Activated T-cell treated with anti-CD3 and anti-CD28 coated beads, Interleukin-2, amount 50 U/mL, for 24 hours (primary cell): Measurements from ENCODE around the gene ELOVL2.
"Not testable (repeated sequence)": the region's sequence is repeated elsewhere in the genome, so short reads cannot be mapped to it uniquely, and the experiment has no call there.

Source experiments
- DNase-seq: peaks from one replicate; pipeline ENCODE4 v3.0.0-alpha.2; 2020
- H3K27ac Mint-ChIP-seq: 2 replicates; pipeline ENCODE4 v1.8.0; 2020; ENCODE audit warnings: mild to moderate bottlenecking, mixed read lengths
- H3K27me3 Mint-ChIP-seq: 2 replicates; pipeline ENCODE4 v1.8.0; 2020; ENCODE audit warnings: mixed read lengths
- H3K36me3 Mint-ChIP-seq: 2 replicates; pipeline ENCODE4 v1.8.0; 2020; ENCODE audit warnings: low read depth, mixed read lengths
- H3K4me1 Mint-ChIP-seq: 2 replicates; pipeline ENCODE4 v1.8.0; 2020; ENCODE audit warnings: low read depth, mixed read lengths
- H3K4me3 Mint-ChIP-seq: 2 replicates; pipeline ENCODE4 v1.8.0; 2020; ENCODE audit warnings: mild to moderate bottlenecking, moderate library complexity, mixed read lengths
- H3K9me3 Mint-ChIP-seq: 2 replicates; pipeline ENCODE4 v1.8.0; 2020; ENCODE audit warnings: mixed read lengths

ELOVL2 gene

DNA sequence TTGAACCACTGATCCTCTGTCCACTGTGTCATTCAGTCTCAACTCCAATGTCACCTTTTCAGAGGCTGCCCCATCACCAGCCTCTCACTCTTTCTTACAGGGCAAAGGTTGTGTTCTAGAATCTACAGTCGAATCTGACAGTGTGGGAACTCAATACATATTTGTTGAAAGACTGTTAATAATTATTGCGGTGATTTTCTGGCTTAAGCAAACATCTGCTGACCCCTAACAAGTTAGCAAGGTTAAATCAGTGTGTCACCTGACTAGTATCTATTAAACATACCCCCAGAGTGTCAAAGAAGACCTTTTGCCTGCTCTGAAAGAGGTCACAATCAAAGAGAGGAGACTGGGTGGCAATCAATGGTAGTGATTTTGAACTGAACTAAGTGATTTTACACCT, 41.9 kb downstream of the ELOVL2 start:
- H3K36me3 Mint-ChIP-seq, result no peaks in the 10 kb centered on the region
- H3K9me3 Mint-ChIP-seq, result no peaks in the 10 kb centered on the region
- H3K4me1 Mint-ChIP-seq, result no peaks in the 10 kb centered on the region
- DNase-seq, result no peak
- H3K27me3 Mint-ChIP-seq, result peaks cover 9% of the 10 kb centered on the region
- H3K27ac Mint-ChIP-seq, result no peak overlapping the region
- no peak overlapping the region for H3K4me3 Mint-ChIP-seq

DNA sequence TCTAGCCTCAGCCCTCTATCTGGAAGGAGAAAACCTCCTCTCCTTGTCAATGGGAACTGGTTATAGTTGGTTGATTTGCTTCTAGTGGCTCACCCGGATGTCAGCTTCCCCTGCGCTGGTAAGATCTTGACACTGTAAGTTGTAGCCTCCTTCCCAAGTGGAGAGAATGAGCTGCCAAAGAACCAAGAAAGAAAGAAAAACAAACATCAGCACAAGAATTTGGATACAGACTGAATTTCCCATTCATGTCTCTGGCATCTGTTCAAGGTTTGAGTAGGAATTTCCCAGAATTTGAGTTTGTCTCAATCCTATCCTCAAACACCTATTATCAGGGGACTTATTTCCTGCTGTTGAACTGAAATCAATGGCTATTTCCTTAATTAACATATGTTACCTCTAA, 44.1 kb downstream of the ELOVL2 start:
- H3K9me3 Mint-ChIP-seq, result no peaks in the 10 kb centered on the region
- H3K27ac Mint-ChIP-seq, result no peak overlapping the region
- H3K27me3 Mint-ChIP-seq, result peaks cover 7% of the 10 kb centered on the region
- no peak for DNase-seq
- no peaks in the 10 kb centered on the region for H3K36me3 Mint-ChIP-seq
- H3K4me1 Mint-ChIP-seq, result no peaks in the 10 kb centered on the region
- H3K4me3 Mint-ChIP-seq, result no peak overlapping the region

DNA sequence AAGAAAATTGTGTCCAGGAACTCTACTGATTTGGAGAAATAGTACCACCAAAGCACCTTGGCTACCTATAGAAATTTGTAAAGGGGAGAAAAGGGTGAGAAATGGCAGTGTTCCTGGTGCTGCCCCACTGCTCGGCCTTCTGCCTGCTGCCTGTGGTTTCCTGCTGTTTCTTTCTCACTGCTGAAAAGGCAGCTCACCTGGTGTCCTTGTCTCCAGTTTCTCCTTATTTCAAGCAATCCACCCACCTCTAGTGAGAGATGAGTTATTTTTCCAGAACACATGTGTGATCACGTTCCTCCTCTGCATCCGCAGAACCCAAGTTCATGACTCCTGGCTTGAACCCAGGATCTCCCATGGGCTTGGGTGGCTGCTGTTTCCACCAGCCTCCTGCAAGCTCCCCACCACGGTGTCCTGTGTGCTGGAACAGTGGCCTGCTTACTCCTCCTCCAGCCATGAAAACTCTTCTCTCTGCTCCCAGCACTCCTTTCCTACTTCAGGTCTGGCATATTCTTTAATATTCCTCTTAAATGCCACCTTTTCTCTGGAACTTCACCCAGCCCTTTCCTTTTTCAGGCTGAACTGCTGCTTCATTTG, 48.9 kb downstream of the ELOVL2 start:
- no peak overlapping the region for H3K4me3 Mint-ChIP-seq
- DNase-seq, result no peak
- H3K9me3 Mint-ChIP-seq, result no peaks in the 10 kb centered on the region
- H3K27ac Mint-ChIP-seq, result no peak overlapping the region
- peaks cover 10% of the 10 kb centered on the region for H3K27me3 Mint-ChIP-seq
- H3K36me3 Mint-ChIP-seq, result no peaks in the 10 kb centered on the region
- no peaks in the 10 kb centered on the region for H3K4me1 Mint-ChIP-seq

DNA sequence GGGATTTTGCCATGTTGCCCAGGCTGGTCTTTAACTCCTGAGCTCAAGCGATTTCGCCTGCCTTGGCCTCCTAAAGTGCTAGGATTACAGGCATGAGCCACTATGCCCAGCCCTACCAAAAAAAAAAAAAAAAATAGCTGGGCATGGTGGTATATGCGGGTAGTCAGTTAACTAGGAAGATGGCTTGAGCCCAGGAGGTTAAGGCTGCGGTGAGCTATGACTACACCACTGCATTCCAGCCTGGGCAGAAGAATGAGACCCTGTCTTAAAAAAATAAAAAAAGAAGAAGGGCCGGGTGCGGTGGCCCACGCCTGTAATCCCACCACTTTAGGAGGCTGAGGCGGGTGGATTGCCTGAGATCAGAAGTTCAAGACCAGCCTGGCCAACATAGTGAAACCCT, 50.2 kb downstream of the ELOVL2 start:
- peaks cover 11% of the 10 kb centered on the region for H3K27me3 Mint-ChIP-seq
- DNase-seq, result no peak
- no peak overlapping the region for H3K27ac Mint-ChIP-seq
- H3K36me3 Mint-ChIP-seq, result no peaks in the 10 kb centered on the region
- H3K9me3 Mint-ChIP-seq, result no peaks in the 10 kb centered on the region
- H3K4me1 Mint-ChIP-seq, result no peaks in the 10 kb centered on the region
- no peak overlapping the region for H3K4me3 Mint-ChIP-seq

DNA sequence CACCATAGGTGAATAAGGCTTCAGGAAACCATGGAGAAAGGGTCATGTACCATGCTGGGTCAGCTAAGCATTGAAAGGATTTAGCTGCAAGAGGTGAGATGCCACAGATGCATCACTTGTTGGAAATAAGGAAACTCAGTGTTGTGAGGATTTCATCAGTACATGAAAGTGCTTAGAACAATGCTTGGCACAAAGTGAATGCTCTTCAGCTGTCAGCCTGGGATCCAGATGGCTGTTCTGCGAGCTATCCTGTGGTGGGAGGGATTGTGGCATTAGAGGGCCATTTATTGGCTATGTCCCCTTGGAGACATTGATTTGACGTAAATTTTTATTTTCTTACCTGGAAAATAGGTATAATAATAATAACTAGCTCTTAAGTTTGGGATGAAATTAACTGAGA, 53.0 kb downstream of the ELOVL2 start:
- no peak for DNase-seq
- Mint-ChIP-seq H3K27ac (no peak overlapping the region), H3K9me3 (no peaks in the 10 kb centered on the region), H3K4me3 (no peak overlapping the region), H3K36me3 (no peaks in the 10 kb centered on the region), H3K27me3 (peaks cover 23% of the 10 kb centered on the region), H3K4me1 (no peaks in the 10 kb centered on the region)

DNA sequence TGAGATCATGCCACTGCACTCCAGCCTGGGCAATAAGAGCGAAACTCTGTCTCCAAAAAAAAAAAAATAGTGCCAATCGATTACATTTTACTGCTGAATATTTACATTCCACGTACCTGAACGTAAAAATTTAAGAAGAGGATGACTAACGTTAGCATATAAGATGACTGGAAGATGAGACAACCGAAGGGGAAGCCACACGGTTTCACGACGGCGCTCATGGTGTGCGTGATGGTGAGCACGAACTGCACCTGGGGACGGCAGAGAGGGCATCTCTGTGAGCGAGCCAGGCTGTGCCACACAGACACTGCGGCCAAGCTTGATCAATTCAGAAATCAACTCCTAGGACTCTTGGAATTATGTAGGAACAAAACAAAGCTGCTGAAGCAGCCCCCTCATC, 54.5 kb downstream of the ELOVL2 start:
- H3K27me3 Mint-ChIP-seq, result peaks cover 23% of the 10 kb centered on the region
- H3K27ac Mint-ChIP-seq, result no peak overlapping the region
- H3K4me1 Mint-ChIP-seq, result no peaks in the 10 kb centered on the region
- H3K36me3 Mint-ChIP-seq, result no peaks in the 10 kb centered on the region
- DNase-seq, result no peak
- H3K9me3 Mint-ChIP-seq, result no peaks in the 10 kb centered on the region
- no peak overlapping the region for H3K4me3 Mint-ChIP-seq

DNA sequence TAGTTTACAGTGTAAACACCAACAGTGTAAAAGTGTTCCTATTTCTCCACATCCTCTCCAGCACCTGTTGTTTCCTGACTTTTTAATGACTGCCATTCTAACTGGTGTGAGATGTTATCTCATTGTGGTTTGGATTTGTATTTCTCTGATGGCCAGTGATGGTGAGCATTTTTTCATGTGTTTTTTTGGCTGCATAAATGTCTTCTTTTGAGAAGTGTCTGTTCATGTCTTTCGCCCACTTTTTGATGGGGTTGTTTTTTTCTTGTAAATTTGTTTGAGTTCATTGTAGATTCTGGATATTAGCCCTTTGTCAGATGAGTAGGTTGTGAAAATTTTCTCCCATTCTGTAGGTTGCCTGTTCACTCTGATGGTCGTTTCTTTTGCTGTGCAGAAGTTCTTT, 59.1 kb downstream of the ELOVL2 start:
- H3K4me1 Mint-ChIP-seq, H3K9me3 Mint-ChIP-seq, H3K4me3 Mint-ChIP-seq, H3K27ac Mint-ChIP-seq, H3K36me3 Mint-ChIP-seq, DNase-seq: not testable (repeated sequence)
- peaks cover 14% of the 10 kb centered on the region for H3K27me3 Mint-ChIP-seq

DNA sequence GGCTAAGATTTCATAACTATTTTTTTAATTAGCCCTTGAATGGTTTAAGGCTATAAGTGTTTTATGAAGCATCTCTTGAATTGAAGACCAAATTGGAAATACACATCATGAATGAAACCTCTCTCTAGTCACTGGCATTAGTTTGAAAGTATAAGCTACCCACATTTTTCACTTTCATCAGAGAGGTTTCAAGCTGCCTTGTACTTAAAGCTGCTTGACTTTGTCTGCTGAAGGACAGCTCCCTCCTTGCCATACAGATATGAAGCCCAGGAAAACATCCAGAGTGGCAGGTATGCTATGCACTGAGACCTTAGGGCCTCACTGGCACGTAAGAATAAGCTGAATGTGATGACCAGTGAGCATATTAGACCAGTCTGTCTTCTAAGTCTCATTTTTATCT, 62.7 kb downstream of the ELOVL2 start:
- DNase-seq, result no peak
- Mint-ChIP-seq H3K9me3 (no peaks in the 10 kb centered on the region), H3K4me1 (no peaks in the 10 kb centered on the region), H3K4me3 (no peak overlapping the region), H3K27me3 (peaks cover 4% of the 10 kb centered on the region), H3K27ac (no peak overlapping the region), H3K36me3 (no peaks in the 10 kb centered on the region)

DNA sequence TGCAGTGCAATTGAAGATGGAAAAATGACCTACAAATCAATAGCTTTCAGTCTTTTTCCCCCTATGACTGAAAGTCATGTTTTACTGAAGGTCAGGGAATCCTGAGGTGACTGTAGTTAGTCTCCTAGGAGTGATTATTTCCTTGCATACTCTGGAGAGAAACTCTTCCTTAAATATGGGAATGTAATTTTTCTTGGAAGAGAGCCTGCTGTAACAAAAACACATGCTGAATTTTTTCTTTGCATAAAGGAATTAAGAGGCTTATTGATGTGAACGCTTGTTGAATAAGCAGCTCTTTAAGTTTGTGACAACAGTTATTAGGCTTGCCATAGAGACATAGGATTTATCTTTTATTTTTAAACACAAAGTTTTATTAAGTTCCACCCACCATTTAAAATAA, 64.5 kb downstream of the ELOVL2 start:
- no peak for DNase-seq
- no peaks in the 10 kb centered on the region for H3K9me3 Mint-ChIP-seq
- H3K36me3 Mint-ChIP-seq, result no peaks in the 10 kb centered on the region
- H3K27me3 Mint-ChIP-seq, result peaks cover 4% of the 10 kb centered on the region
- no peaks in the 10 kb centered on the region for H3K4me1 Mint-ChIP-seq
- no peak overlapping the region for H3K27ac Mint-ChIP-seq
- no peak overlapping the region for H3K4me3 Mint-ChIP-seq

DNA sequence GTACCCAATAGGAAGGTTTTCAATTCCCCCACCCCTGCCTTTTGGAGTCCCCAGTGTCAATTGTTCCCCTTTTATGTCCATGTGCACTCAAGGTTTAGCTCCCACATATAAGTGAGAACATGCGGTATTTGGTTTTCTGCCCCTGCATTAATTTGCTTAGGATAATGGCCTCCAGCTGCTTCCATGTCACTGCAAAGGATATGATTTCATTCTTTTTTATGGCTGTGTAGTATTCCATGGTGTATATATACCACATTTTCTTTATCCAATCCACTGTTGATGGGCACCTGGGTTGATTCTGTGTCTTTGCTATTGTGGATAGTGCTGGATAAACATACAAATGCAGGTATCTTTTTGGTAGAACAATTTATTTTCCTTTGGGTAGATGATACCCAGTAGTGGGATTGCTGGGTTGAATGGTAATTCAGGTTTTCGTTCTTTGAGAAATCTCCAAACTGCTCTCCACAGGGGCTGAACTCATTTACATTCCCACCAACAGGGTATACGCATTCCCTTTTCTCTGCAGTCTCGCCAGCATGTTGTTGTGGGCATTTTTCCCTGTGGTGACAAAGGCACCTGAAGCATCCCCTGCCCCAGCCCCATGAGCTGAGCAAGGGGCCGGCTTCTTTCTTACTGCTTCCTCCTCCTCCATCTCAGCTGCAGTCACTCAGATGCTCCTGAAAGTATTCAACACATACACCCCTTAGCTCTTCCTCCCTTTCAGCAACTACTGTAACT, 66.7 kb downstream of the ELOVL2 start:
- no peak overlapping the region for H3K27ac Mint-ChIP-seq
- DNase-seq, result no peak
- no peak overlapping the region for H3K4me3 Mint-ChIP-seq
- H3K9me3 Mint-ChIP-seq, result no peaks in the 10 kb centered on the region
- no peaks in the 10 kb centered on the region for H3K36me3 Mint-ChIP-seq
- H3K4me1 Mint-ChIP-seq, result no peaks in the 10 kb centered on the region
- peaks cover 4% of the 10 kb centered on the region for H3K27me3 Mint-ChIP-seq

DNA sequence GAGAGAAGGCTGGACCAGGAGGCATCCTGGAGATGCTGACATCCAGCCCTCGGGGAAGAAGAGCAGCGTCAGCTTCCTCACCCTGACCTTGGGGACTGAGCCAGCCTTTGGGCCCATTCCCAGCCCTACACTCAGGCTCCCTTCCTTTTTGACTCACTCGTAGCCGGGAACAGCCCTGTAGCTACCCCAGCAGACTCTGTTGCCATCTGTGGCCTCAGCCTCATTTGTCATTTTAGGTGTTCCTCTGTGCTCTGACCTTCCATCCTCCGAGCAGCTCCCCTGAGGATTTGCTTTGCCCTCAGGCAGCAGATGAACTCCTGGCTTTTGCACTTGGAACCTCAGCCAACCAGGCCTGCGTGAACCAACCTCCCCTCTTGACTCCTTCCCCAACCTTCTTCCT, 67.5 kb downstream of the ELOVL2 start:
- H3K36me3 Mint-ChIP-seq, result no peaks in the 10 kb centered on the region
- no peaks in the 10 kb centered on the region for H3K4me1 Mint-ChIP-seq
- H3K9me3 Mint-ChIP-seq, result no peaks in the 10 kb centered on the region
- no peak overlapping the region for H3K4me3 Mint-ChIP-seq
- H3K27me3 Mint-ChIP-seq, result peaks cover 4% of the 10 kb centered on the region
- H3K27ac Mint-ChIP-seq, result no peak overlapping the region
- no peak for DNase-seq

DNA sequence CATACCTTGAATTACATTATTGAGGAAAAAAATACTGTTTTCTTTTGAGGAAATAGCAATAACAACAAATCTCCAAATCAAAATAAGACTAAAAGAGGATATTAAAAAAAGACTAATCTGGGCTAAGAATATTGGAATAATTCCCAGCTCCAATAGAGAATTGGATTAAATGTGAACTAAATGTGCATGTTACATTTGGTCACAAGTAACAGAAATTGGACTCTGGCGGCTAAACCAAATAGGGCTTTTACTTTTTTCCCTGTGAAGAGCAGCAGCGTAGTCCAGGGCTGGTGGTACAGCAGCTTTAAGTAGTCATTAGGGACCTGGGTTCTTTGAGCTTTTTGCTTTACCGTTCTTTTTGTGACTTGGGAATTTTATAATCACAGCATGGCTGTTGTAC, 71.9 kb downstream of the ELOVL2 start:
- DNase-seq, result no peak
- H3K9me3 Mint-ChIP-seq, result no peaks in the 10 kb centered on the region
- H3K4me1 Mint-ChIP-seq, result no peaks in the 10 kb centered on the region
- H3K27ac Mint-ChIP-seq, result no peak overlapping the region
- H3K27me3 Mint-ChIP-seq, result peaks cover 3% of the 10 kb centered on the region
- no peaks in the 10 kb centered on the region for H3K36me3 Mint-ChIP-seq
- no peak overlapping the region for H3K4me3 Mint-ChIP-seq

DNA sequence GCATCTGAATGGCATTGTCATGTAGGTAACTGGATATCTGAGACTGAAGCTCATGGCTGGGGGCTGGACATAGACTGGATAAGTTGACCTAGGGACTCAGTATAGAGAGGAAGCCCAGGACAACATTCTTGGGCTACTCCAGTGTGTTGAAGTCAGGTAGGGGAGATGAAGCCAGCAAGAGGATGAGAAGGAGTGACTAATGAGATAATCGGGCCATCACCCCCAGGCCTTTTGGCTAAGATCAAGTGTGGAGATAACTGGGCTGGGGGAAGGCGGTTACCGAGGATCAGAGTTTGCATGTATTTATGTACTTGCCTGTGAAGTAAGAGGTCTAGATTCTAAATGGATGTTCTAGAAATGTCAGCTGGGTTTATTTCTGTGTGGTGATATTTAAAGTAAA, 73.4 kb downstream of the ELOVL2 start:
- Mint-ChIP-seq H3K4me3 (no peak overlapping the region), H3K36me3 (no peaks in the 10 kb centered on the region), H3K9me3 (peaks cover 7% of the 10 kb centered on the region), H3K27me3 (peaks cover 3% of the 10 kb centered on the region), H3K27ac (no peak overlapping the region), H3K4me1 (no peaks in the 10 kb centered on the region)
- DNase-seq, result no peak

DNA sequence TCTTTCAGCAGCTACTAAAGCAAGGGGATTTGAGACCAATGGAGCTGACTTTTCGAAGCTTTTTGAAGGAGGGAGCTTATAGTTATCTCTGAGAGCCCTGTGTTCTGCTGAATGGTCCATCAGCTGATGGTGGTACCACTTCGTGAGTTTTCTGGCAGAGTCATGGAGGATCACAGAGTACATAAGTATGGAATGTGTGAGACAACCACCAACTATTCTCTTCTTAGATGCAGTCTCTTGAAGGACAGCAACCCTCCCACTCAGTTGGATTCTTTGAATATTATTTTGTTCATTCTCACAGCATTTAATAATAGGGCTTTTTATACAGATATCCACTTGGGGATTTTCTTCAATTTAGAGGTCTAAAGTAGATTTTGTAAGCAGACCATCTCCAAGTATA, 75.3 kb downstream of the ELOVL2 start:
- Mint-ChIP-seq H3K36me3 (no peaks in the 10 kb centered on the region), H3K27me3 (peaks cover 9% of the 10 kb centered on the region), H3K9me3 (peaks cover 7% of the 10 kb centered on the region), H3K27ac (no peak overlapping the region), H3K4me1 (no peaks in the 10 kb centered on the region), H3K4me3 (no peak overlapping the region)
- no peak for DNase-seq

DNA sequence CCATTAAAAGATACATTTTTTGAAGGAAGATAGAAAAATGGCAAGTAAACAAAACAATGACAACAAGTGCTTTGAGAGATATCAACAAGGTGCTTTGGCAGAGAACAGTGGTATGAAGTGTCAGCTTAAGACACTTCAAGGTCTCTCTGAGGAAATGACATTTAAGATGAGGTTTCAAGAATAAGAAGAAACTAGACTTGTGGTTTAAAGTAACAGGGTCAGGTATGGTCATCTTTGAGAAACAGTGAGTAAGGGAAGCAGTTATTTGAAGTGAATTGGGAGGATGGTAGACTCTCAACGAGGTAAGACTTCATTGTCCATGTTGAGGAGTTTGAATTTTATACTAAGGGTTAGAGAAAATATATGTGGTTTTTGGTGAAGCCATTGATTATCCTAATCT, 79.4 kb downstream of the ELOVL2 start:
- Mint-ChIP-seq H3K4me3 (no peak overlapping the region), H3K27me3 (peaks cover 30% of the 10 kb centered on the region), H3K36me3 (no peaks in the 10 kb centered on the region), H3K4me1 (no peaks in the 10 kb centered on the region), H3K9me3 (peaks cover 7% of the 10 kb centered on the region), H3K27ac (no peak overlapping the region)
- no peak for DNase-seq

DNA sequence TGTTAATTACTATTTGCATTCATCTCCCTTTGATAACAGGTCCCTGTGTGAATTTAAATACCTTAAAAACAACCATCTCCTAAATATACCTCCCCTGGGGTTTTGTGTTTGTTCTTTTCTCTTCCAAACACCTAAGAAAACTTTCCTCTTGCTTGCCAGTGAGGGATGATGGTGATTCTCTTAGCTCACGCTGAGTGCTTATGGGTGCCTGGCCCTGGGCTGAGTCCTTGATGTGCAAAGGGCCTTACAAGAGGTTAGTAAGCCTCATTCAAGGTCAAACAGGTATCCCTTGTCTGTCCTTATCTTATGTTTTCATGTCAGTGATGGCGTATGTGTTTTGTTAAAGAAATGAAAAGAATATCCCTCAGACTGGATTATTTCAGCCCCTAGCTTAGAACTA, 81.0 kb downstream of the ELOVL2 start:
- no peak overlapping the region for H3K27ac Mint-ChIP-seq
- H3K27me3 Mint-ChIP-seq, result peaks cover 30% of the 10 kb centered on the region
- DNase-seq, result no peak

More for the DNA sequence above, 81.0 kb downstream of the ELOVL2 start:
- Mint-ChIP-seq H3K9me3 (peaks cover 7% of the 10 kb centered on the region), H3K4me3 (no peak overlapping the region), H3K36me3 (no peaks in the 10 kb centered on the region), H3K4me1 (no peaks in the 10 kb centered on the region)
